Natural killer cell (primary cell): ENCODE results near the gene TMA7. TPM values are rescaled to one million over a fixed set of nuclear protein-coding genes. Genes with fewer than 3 reads are reported as not detected.

ENCODE experiments used
- ATAC-seq, 3 donors: fragments of 150-1000 bp in 2 of 3; fragments of 200-7000 bp in 1 of 3; cut with Tn5 transposase; 1 replicate in 1 of 3; 2 replicates in 2 of 3; pipeline ENCODE4 v1.10.0; 2021; ENCODE audit warnings: mild to moderate bottlenecking in 2 of 3, moderate library complexity in 2 of 3
- DNase-seq, 2 donors: peaks; one replicate each; pipeline versions ENCODE4 v3.0.0 to v3.0.0-alpha.2; 2013 to 2021; ENCODE audit warnings: mixed read lengths in 1 of 2
- H3K27ac ChIP-seq: one replicate; pipeline ENCODE4 v1.5.1; 2013; ENCODE audit warnings: mild to moderate bottlenecking, low read length
- H3K27me3 ChIP-seq: one replicate; pipeline ENCODE4 v1.6.1; 2013; ENCODE audit warnings: low read length; ENCODE audit not compliant: control insufficient read depth, insufficient read depth
- H3K36me3 ChIP-seq: one replicate; pipeline ENCODE4 v1.6.1; 2013; ENCODE audit warnings: low read length; ENCODE audit not compliant: control insufficient read depth, insufficient read depth
- H3K4me1 ChIP-seq: one replicate; pipeline ENCODE4 v1.6.1; 2013; ENCODE audit warnings: low read length; ENCODE audit not compliant: control insufficient read depth, insufficient read depth
- H3K4me3 ChIP-seq: one replicate; pipeline ENCODE4 v1.5.1; 2013; ENCODE audit warnings: low read length
- H3K9me3 ChIP-seq: one replicate; pipeline ENCODE4 v1.6.1; 2013; ENCODE audit warnings: low read length; ENCODE audit not compliant: control insufficient read depth, insufficient read depth
- H3K27ac Mint-ChIP-seq, 2 donors: one replicate each; pipeline ENCODE4 v1.8.0; 2022; ENCODE audit warnings: mild to moderate bottlenecking in 2 of 2, mixed read lengths in 2 of 2, moderate library complexity in 1 of 2
- H3K27me3 Mint-ChIP-seq, 2 donors: one replicate each; pipeline ENCODE4 v1.8.0; 2022; ENCODE audit warnings: low read depth in 2 of 2, mixed read lengths in 2 of 2
- H3K36me3 Mint-ChIP-seq: one replicate; pipeline ENCODE4 v1.8.0; 2022; ENCODE audit warnings: mixed read lengths
- H3K4me1 Mint-ChIP-seq, 2 donors: one replicate each; pipeline ENCODE4 v1.8.0; 2022; ENCODE audit warnings: mixed read lengths in 2 of 2
- H3K4me3 Mint-ChIP-seq: one replicate; pipeline ENCODE4 v1.8.0; 2022; ENCODE audit warnings: mild to moderate bottlenecking, moderate library complexity, mixed read lengths
- H3K9me3 Mint-ChIP-seq, 2 donors: one replicate each; pipeline ENCODE4 v1.8.0; 2022; ENCODE audit warnings: mixed read lengths in 2 of 2
- WGBS: methylation state at CpG from one replicate; pipeline ENCODE4 v1.1.7; 2013; ENCODE audit warnings: missing lambda C conversion rate; ENCODE audit not compliant: insufficient coverage; 5-methylcytosine and 5-hydroxymethylcytosine counted together
- intact Hi-C: fragments of 100-400 bp; cut with micrococcal nuclease; formaldehyde crosslinking; loops from one replicate; pipeline ENCODE4 v1.14.2; 2022
- total RNA-seq, 4 donors: library from RNA; stranded (reverse); fragments of 120-200 nt in 1 of 4; gene quantifications; one replicate each; pipeline versions ENCODE4 v1.2.3 to v1.2.4, GENCODE V29; 2013 to 2022
- TF ChIP-seq, protein P1 (sequence below): fragments of 200-600 bp; IDR thresholded peaks from one replicate; pipeline ENCODE4 v1.8.0; 2022; ENCODE audit warnings: antibody characterized with exemption

TMA7 gene
- total RNA-seq, 3 donors from 2014 or later (not counting 1 experiment from before 2014, with no cell fraction given), result 192 to 239 (median 229) TPM

DNA sequence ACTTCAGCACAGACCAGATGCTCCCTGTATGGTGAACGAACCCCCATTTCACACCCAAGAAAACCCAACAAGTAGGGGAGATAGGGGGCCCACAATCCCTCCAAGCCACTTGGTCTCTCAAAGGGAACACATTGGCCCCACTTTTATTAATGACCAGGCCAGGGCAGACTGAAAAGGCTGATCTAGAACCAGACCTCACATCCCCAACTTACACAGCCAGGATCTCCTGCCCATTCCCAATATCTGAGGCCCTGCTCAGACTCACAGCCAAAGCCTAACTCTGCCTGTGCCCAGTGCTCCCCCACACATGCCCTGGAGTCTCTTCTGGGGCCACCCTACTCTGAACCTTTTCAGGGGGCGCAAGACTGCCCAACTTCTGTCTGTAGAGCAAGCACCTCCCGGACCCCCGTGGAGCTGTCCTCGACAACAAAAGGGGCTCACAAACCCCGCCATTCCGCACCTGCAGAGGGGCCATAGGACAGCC is 11.9 kb upstream of the TMA7 start:
- H3K36me3 Mint-ChIP-seq, result no peaks in the 10 kb centered on the region
- peaks cover 0 to 37% of the 10 kb centered on the region in 2 donors for H3K4me1 Mint-ChIP-seq
- Histone ChIP-seq H3K4me3 (no peak overlapping the region), H3K27me3 (no peaks in the 10 kb centered on the region), H3K27ac (no peak overlapping the region), H3K36me3 (peaks cover 8% of the 10 kb centered on the region), H3K4me1 (peaks cover 27% of the 10 kb centered on the region), H3K9me3 (no peaks in the 10 kb centered on the region)
- DNase-seq (no peak), ATAC-seq (no peak)
- H3K27me3 Mint-ChIP-seq, result peaks cover 0 to 5% of the 10 kb centered on the region in 2 donors
- H3K27ac Mint-ChIP-seq, result peak overlapping the region in 1 of 2 donors; percentile 27
- intact Hi-C loops, result no loop called here
- WGBS, result 89% methylated on average over 7 of the region's 7 CpGs
- peak overlapping the region; percentile 49 for H3K4me3 Mint-ChIP-seq
- no peaks in the 10 kb centered on the region for H3K9me3 Mint-ChIP-seq
- TF ChIP-seq, protein P1, sequence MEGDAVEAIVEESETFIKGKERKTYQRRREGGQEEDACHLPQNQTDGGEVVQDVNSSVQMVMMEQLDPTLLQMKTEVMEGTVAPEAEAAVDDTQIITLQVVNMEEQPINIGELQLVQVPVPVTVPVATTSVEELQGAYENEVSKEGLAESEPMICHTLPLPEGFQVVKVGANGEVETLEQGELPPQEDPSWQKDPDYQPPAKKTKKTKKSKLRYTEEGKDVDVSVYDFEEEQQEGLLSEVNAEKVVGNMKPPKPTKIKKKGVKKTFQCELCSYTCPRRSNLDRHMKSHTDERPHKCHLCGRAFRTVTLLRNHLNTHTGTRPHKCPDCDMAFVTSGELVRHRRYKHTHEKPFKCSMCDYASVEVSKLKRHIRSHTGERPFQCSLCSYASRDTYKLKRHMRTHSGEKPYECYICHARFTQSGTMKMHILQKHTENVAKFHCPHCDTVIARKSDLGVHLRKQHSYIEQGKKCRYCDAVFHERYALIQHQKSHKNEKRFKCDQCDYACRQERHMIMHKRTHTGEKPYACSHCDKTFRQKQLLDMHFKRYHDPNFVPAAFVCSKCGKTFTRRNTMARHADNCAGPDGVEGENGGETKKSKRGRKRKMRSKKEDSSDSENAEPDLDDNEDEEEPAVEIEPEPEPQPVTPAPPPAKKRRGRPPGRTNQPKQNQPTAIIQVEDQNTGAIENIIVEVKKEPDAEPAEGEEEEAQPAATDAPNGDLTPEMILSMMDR, result no peak

DNA sequence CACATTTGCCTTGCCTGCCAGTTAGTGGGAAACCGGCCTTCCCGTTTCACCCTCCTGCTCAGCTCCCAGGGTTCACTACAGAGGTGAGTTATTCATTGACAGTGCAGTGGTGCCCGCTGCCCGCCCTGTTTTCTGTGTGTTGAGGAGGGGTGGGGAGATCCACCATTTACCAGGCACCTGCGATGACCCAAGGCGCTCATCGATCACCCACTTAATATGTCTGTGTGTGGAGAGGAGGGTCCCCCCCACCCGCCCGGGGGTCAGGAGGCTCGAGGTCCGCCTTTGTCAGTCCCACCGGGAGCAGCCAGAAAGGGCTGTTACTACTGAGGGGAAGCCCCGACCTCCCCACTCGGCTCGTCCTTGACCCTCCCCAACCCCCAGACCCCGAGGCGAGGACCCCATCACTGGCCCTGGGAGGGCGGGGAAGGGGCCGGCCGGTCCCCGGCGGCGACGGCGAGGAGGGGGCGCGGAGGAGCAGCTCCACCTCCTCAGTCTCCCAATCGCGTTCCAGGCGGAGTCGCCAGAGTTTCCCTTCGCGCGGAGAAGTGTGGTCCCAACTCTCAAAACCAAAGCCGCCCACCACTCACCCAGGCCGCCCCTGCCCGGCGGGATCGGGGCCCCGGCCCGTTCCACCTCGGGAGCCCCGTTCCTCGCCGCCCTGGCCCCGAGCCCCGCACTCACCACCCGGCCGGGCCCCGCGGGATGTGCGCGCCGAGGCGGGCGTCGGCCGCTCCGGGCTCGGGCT is 11.3 kb upstream of the TMA7 start:
- H3K4me1 ChIP-seq, result peaks cover 33% of the 10 kb centered on the region
- no peaks in the 10 kb centered on the region for H3K36me3 Mint-ChIP-seq
- H3K4me1 Mint-ChIP-seq, result peaks cover 0 to 37% of the 10 kb centered on the region in 2 donors
- no peaks in the 10 kb centered on the region for H3K9me3 ChIP-seq
- TF ChIP-seq, protein P1, result no peak
- H3K27ac ChIP-seq, result no peak overlapping the region
- H3K27ac Mint-ChIP-seq, result peak overlapping the region in 1 of 2 donors; percentile 27
- ATAC-seq (peak in 1 of 3 donors; percentile 64), DNase-seq (no peak)
- H3K27me3 ChIP-seq, result no peaks in the 10 kb centered on the region
- intact Hi-C loops, result no loop called here
- peak overlapping the region; percentile 19 for H3K4me3 ChIP-seq
- WGBS, result 8% methylated on average over 59 of the region's 60 CpGs
- H3K36me3 ChIP-seq, result peaks cover 8% of the 10 kb centered on the region
- no peaks in the 10 kb centered on the region for H3K9me3 Mint-ChIP-seq
- H3K27me3 Mint-ChIP-seq, result peaks cover 0 to 5% of the 10 kb centered on the region in 2 donors
- peak overlapping the region; percentile 49 for H3K4me3 Mint-ChIP-seq

DNA sequence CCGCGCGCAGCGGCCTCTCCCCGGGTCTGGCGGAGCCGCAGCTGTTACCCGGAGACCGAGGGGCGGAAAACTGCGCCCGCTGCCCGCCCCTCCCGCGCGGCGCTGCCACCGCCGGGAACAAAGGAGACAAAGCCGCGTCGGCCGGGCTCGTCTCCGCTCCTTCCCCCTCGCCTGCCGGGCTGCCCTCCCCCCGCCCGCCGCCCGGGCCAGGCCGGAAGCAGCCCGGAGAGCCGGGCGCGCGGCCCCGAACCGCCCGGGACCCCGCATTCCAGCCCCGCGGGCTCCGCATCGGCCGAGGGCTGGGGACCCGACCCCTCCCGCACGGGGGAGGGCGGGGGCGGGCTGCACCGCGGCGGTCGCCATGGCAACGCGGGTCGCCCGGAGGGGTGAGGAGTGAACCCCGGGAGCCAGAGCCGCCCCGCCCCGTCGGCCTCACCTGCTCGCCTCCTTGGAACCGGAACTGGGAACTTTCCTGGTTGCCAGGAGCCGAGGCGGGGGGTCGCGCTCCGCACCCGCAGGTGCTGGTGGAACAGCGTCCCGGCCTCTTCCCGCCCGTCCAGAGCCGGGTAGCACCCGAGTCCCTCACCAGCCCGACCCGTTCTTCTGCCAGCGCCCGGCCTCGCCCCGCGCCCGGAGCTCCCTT is 10.6 kb upstream of the TMA7 start:
- H3K27ac Mint-ChIP-seq, result peak overlapping the region in 1 of 2 donors; percentile 89
- intact Hi-C loops, result no loop called here

More for the DNA sequence above, 10.6 kb upstream of the TMA7 start:
- H3K27me3 Mint-ChIP-seq, result peaks cover 0 to 5% of the 10 kb centered on the region in 2 donors
- under 1% methylated on average over 86 of the region's 86 CpGs for WGBS
- Histone ChIP-seq H3K27ac (no peak overlapping the region), H3K4me1 (peaks cover 40% of the 10 kb centered on the region), H3K36me3 (peaks cover 11% of the 10 kb centered on the region), H3K9me3 (no peaks in the 10 kb centered on the region), H3K27me3 (no peaks in the 10 kb centered on the region), H3K4me3 (peak overlapping the region; percentile 50)
- H3K4me3 Mint-ChIP-seq, result peak overlapping the region; percentile 74
- peaks cover 0 to 41% of the 10 kb centered on the region in 2 donors for H3K4me1 Mint-ChIP-seq
- DNase-seq (peak; percentile 45 to 76), ATAC-seq (peak; percentile 74 to 82 (median 75))
- TF ChIP-seq, protein P1, result no peak
- H3K36me3 Mint-ChIP-seq, result no peaks in the 10 kb centered on the region
- no peaks in the 10 kb centered on the region for H3K9me3 Mint-ChIP-seq
